SK-N-MC (cell line): ENCODE measurements around the gene A3GALT2.

ENCODE experiments used
- DNase-seq: peaks from one replicate; pipeline ENCODE4 v3.0.0-alpha.2; 2011; ENCODE audit warnings: low read depth, low spot score
- H3K27ac ChIP-seq: fragments of 200-600 bp; sonication (generic); 2 replicates; pipeline ENCODE4 v1.5.1; 2016; ENCODE audit warnings: mixed run types
- H3K36me3 ChIP-seq: fragments of 200-600 bp; sonication (generic); 2 replicates; pipeline ENCODE4 v1.6.1; 2017; ENCODE audit warnings: antibody characterized with exemption, low read length, mixed read lengths; ENCODE audit not compliant: insufficient read depth
- H3K4me3 ChIP-seq: fragments of 200-600 bp; sonication (generic); 2 replicates; pipeline ENCODE4 v1.5.1; 2016
- H3K9ac ChIP-seq: fragments of 200-600 bp; sonication (generic); 2 replicates; pipeline ENCODE4 v1.8.0; 2017; ENCODE audit warnings: mixed run types, mixed read lengths; ENCODE audit not compliant: insufficient read length
- H3K9me3 ChIP-seq: fragments of 200-600 bp; sonication (generic); 2 replicates; pipeline ENCODE4 v1.6.1; 2017; ENCODE audit warnings: low read depth, mild to moderate bottlenecking, antibody characterized with exemption, low read length, moderate library complexity, mixed read lengths
- EZH2 ChIP-seq: fragments of 200-600 bp; sonication (generic); IDR thresholded peaks from one replicate; pipeline ENCODE4 v1.6.1; 2017; ENCODE audit warnings: antibody characterized with exemption
- FOXP2 ChIP-seq: optimal IDR thresholded peaks from 2 replicates; pipeline ENCODE3; 2011; ENCODE audit warnings: mild to moderate bottlenecking, moderate library complexity; ENCODE audit not compliant: insufficient read depth; ENCODE audit errors: extremely low read length, control extremely low read depth
- POLR2AphosphoS5 ChIP-seq: IDR thresholded peaks from 2 replicates; pipeline ENCODE4 v1.6.1; 2012; ENCODE audit warnings: mild to moderate bottlenecking, low read depth, low read length, borderline replicate concordance

Gene A3GALT2

GRCh38 chr1:33275706-33276572, 45.0 kb downstream of the A3GALT2 start:
- no peak overlapping the region for H3K27ac ChIP-seq
- DNase-seq, result no peak
- H3K9ac ChIP-seq, result no peak overlapping the region
- no peak overlapping the region for H3K4me3 ChIP-seq
- no peaks in the 10 kb centered on the region for H3K9me3 ChIP-seq
- TF ChIP-seq EZH2 (no peak), FOXP2 (no peak), POLR2AphosphoS5 (no peak)
- peaks cover 29% of the 10 kb centered on the region for H3K36me3 ChIP-seq

GRCh38 chr1:33275195-33275594, 45.7 kb downstream of the A3GALT2 start:
- Histone ChIP-seq H3K9me3 (no peaks in the 10 kb centered on the region), H3K9ac (no peak overlapping the region), H3K36me3 (peaks cover 22% of the 10 kb centered on the region), H3K27ac (no peak overlapping the region), H3K4me3 (no peak overlapping the region)
- TF ChIP-seq FOXP2 (no peak), POLR2AphosphoS5 (no peak)
- DNase-seq, result no peak

- Histone ChIP-seq H3K9me3 (no peaks in the 10 kb centered on the region), H3K4me3 (no peak overlapping the region), H3K27ac (0 out of 2 replicates have a peak overlapping the region, but pooled peaks have one; percentile 36), H3K9ac (no peak overlapping the region), H3K36me3 (peaks cover 15% of the 10 kb centered on the region)
- no peak for TF ChIP-seq FOXP2
- DNase-seq, result no peak
Measured at GRCh38 chr1:33274446-33274845, 46.5 kb downstream of the A3GALT2 start.

GRCh38 chr1:33273961-33274371, 46.9 kb downstream of the A3GALT2 start:
- Histone ChIP-seq H3K4me3 (no peak overlapping the region), H3K9ac (no peak overlapping the region), H3K9me3 (no peaks in the 10 kb centered on the region), H3K27ac (no peak overlapping the region), H3K36me3 (peaks cover 14% of the 10 kb centered on the region)
- DNase-seq, result no peak
- no peak for TF ChIP-seq FOXP2

GRCh38 chr1:33273406-33273805, 47.5 kb downstream of the A3GALT2 start:
- Histone ChIP-seq H3K9ac (no peak overlapping the region), H3K36me3 (peaks cover 11% of the 10 kb centered on the region), H3K4me3 (no peak overlapping the region), H3K9me3 (no peaks in the 10 kb centered on the region), H3K27ac (no peak overlapping the region)
- DNase-seq, result no peak
- TF ChIP-seq EZH2, result no peak
- TF ChIP-seq POLR2AphosphoS5, result no peak
- no peak for TF ChIP-seq FOXP2

GRCh38 chr1:33272930-33273329, 48.0 kb downstream of the A3GALT2 start:
- Histone ChIP-seq H3K9me3 (no peaks in the 10 kb centered on the region), H3K36me3 (peaks cover 11% of the 10 kb centered on the region; the same call in 1 of the 2 replicates), H3K4me3 (no peak overlapping the region), H3K9ac (no peak overlapping the region), H3K27ac (no peak overlapping the region)
- DNase-seq, result no peak
- TF ChIP-seq POLR2AphosphoS5 (no peak), FOXP2 (no peak), EZH2 (no peak)

- no peak overlapping the region for H3K27ac ChIP-seq
- TF ChIP-seq POLR2AphosphoS5 (no peak), EZH2 (no peak), FOXP2 (no peak)
Measured at GRCh38 chr1:33272509-33272908, 48.4 kb downstream of the A3GALT2 start.

GRCh38 chr1:33271666-33272505, 49.0 kb downstream of the A3GALT2 start:
- no peaks in the 10 kb centered on the region for H3K9me3 ChIP-seq
- peaks cover 4% of the 10 kb centered on the region; the same call in 1 of the 2 replicates for H3K36me3 ChIP-seq
- H3K4me3 ChIP-seq, result no peak overlapping the region
- no peak overlapping the region for H3K9ac ChIP-seq
- DNase-seq, result no peak
- no peak overlapping the region for H3K27ac ChIP-seq
- TF ChIP-seq POLR2AphosphoS5 (no peak), FOXP2 (no peak)

More at GRCh38 chr1:33272509-33272908, 48.4 kb downstream of the A3GALT2 start:
- Histone ChIP-seq H3K9me3 (no peaks in the 10 kb centered on the region), H3K9ac (no peak overlapping the region), H3K36me3 (peaks cover 10% of the 10 kb centered on the region; the same call in 1 of the 2 replicates), H3K4me3 (no peak overlapping the region)
- no peak for DNase-seq
